Right hindlimb (tissue), 1 donor: Measurements from ENCODE around the gene LRRC4C.
A peak's percentile ranks its signal among the peaks of the same experiment; 100 is the strongest.

Experiments
- DNase-seq: peaks from one replicate; pipeline ENCODE4 v3.0.0-alpha.2; 2018

LRRC4C gene

DNA sequence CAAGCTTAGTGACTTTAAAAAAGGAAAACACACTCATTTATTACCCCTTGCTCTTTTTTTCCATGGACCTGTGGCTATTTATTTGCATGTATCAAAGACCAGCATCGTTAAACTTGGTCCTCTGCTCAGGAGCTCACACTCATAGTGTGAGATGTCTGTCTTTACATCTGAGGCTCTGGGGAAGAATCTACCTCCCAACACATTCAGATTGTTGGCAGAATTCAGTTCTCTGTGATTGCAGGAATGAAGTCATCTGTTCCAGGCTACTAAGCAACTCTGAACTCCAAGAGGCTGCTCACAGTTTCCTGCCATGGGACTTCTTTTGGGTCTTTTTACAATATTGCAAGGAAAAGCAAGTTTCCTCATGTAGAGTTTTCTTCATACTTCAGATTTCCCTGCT is 138.8 kb downstream of the LRRC4C start:
- peak; percentile 39 for DNase-seq

DNA sequence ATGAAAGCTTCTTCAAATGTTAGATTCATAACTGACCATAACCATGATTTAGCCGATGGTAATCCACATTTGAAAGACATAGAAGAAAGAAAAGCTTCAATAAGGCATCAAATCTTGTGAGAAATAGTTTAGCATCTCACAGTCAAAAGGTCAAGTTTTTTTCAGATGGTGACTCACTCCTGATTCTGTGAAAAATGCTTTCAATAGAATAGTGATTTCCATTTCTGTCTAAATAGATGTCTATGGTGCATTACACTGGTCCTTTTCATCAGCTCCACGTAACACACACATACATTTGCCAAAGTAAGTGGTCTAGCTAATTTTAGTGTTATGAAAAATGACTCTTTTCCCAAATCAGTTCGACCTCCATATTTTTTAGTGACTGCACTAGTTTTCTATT is 139.2 kb downstream of the LRRC4C start:
- DNase-seq = no peak

DNA sequence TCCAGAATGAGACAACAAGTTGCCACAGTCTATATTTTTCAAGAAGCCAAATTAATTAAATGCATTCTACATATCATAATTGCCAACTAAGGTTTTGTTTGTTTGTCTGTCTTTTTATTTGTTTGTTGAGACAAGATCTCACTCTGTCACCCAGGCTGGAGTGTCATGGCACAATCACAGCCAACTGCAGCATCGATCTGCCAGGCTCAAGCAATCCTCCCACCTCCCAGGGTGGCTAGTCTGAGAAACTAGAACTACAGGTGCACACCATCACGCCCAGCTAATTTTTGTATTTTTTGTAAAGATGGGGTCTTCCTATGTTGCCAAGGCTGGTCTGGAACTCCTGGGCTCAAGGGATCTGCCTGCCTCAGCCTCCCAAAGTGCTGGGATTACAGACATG is 140.0 kb downstream of the LRRC4C start:
- DNase-seq = no peak

DNA sequence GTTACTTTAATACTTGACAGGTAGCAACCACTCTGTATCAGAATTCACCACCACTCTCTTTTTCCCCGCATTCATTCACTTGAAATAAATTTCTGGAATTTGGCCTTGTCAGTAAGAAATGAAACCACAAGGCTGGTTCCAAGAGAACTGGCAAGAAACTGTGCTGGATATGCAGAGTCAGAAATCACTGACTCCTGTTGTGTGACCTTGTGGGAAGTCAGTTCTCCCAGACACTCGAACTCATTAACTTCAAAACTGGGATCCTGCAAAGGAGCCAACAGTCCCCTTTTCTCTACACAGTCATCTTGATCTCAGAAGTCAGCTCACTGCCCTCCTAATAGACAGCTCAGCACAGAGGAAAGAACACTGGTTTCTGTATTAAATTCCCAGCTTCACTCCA is 142.7 kb downstream of the LRRC4C start:
- DNase-seq = no peak

DNA sequence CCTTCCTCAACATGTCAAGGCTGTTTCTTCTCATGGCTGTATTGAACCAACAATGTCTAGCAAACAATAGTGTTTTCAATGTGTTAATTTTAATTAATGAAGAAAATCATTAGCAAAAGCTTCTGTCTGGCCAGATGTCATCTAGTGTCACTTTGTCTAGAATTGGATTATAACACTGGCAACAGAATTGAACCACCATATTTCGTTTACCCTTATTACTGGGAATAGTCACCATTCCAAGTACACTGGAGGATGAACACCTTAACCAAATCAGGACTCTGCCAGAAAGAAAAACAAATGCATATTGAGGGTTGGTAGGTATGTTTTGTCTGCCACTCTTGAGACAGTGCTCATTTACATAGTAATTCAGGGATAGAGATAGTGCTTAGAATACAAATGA is 146.2 kb downstream of the LRRC4C start:
- no peak for DNase-seq

DNA sequence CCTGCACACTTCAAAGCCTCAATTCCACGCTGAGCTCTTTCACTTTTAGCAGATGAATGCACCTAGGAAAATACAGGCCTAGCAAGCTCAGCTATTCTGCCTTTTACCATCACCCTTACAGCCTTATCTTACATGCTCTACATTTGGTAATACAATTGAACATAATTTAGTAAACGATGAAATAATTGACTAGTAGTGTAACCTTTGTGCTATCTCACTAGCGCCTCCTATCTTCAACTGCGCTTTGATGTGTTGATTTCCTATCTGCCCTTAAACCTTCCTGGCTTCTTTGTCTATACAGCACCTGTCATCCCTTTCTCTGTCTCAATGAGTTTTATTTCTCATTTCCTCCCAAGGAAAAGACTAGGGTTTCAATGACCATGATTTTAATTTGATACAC is 149.7 kb downstream of the LRRC4C start:
- DNase-seq = no peak

DNA sequence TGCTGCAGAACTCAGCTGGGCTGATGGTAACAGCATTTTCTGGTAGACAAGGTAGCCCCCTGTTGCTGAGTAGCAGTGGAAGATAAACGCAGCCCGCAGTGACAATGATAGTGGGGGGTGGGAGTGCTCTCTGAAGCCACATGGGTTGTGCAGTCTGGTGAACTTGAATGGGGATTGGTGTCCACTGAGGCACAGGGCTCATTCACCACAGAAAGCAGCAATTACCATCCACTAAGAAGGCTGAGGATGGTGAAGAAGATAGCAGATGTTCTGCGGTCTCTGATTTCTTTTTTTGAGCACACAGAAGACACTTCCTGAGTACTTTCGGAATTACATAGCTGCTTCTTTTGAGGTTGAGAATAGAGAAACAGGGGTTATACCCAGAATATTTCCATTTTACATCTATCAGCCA is 150.3 kb downstream of the LRRC4C start:
- DNase-seq = no peak

DNA sequence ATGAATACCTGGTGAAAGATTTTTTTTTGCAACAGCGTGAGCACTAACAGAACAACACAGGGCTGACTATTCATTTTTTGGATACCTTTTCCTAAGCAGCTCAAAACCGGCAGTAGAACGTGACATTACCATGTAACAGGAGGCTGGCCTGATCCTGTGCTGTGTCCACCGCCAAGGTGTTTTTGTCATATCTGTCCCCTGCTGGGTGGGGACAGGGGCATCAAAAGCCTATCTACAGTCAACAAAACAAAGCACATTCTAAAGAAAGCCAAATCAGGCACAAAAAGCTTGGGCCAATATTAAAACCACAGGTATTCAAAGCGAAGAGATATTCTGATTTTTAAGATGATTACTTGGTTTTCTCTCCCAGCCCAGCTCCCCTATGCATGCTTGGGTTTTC is 151.2 kb downstream of the LRRC4C start:
- no peak for DNase-seq

DNA sequence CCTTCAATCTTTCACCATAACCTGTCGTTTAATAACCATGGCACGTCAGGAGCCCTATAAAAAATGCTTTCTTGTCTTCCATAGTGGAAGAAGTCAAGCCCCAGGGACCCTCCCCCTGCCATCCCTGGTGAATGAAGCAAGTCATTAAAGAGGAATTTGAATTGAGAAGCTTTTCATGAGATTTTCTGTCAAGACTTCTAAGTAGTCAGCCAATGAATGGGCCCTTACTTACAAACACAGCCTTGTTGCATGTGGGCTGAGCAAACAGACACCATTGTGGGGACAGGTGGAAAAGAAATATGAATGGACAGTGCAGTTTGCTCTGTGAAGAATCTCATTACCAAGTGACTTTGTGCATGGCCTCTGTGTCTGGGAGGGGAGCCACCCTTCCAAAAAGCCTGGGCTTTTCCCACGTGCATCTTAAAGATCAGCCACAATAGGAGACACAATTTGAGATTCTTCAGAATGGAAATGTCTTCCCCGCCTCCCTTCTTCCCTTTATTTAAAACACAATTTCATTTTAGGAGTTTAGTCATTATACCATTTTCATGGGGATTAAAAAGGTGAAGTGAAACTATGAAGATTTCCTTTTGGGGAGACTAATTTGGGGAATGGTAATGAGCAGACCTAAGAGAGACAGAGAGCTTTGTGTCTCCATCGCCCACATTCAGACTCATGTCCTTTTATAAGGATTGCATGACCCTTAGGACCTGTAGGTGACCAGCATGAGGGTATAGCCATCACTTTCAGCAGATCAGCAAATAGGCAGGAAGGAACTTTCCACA is 152.0 kb downstream of the LRRC4C start:
- DNase-seq = no peak

DNA sequence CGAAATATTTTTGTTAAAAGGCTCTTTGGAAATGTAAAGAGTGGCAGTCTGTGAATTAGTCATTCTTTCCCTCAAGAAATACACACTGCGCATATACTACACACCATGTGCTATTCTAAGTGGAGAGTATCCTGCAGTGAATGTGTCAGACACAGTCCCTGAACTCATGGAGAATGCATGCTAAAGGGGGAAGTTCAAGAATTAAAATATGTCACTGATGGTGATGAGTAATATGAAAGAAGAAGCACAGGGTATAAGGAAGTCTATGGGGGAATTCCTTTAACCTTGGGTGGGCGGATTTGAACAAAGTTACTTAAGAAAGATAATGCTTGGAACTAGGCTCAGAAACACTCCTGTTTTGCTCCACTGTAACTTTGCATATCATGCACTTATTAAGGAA is 153.0 kb downstream of the LRRC4C start:
- DNase-seq = no peak

DNA sequence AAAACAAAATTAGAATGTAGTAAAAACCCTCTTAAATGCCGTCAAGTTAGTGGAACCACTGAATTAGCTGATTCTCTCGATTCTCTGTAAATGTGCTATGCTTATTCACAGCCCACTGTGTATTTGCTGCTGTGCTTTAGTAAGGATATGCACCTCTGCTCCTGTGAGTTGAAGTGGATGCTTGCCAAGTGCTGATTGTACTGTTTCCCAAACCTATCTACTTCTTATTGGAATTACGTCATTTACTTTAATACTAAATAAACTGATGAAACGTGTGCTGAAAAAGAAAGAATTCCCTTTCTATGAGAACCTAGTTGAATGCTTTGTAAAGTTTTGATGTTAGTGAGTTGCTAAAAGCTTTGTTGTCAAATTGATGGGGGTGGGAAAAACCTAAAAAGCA is 158.4 kb downstream of the LRRC4C start:
- DNase-seq = no peak

DNA sequence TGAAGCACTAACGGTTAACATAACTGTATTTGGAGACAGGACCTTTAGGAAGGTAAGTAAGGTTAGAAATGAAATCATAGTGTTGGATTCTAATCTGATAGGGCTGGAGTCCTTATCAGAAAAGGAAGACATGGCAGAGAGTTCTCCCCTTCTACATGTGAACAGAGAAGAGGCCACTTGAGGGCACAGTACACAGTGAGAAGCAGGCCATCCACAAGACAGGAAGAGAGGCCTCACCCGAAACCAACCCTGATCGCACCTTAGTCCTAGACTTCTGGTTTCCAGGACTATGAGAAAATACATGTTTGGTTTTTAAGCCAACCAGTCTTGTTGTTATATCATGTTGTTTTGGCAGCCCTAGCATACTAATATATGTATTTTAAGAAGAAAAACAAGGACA is 170.0 kb downstream of the LRRC4C start:
- DNase-seq = no peak

DNA sequence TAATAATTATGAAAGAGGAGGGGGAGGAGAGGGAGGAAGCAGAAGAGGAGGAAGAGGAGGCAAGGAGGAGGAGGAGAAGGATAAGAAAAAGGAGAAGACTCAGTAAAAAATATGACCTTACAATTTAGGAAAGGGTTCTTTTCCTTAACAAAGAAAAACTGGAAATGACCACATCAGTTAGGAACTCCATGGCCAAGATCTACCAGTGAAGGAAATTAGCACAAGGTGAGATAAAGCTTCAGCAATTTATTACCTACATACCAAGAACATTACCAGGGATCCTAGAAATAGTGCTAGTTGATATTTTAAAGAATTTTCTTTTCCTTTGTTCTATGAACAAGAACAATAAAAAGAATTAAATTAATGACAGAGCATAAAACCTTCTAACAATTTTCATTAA is 172.7 kb downstream of the LRRC4C start:
- no peak for DNase-seq

DNA sequence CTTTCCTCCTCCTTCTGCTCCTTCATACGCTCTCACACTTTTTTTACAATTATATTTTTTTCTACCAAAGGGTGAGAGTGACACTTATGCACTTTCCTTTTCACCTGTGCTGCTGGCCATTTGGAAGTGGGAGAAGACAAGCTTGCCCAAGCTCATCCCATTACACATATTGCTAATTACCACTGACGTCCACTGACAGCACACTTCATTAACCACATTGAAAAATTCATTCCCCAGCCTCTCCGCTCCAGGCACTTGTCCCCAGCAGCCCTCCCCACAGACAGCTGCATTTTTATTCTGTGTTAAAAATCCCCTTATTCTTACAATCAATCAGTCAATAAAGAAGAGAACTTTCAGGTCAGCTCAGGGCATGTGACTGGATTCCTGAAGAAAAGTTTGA is 175.1 kb downstream of the LRRC4C start:
- no peak for DNase-seq

DNA sequence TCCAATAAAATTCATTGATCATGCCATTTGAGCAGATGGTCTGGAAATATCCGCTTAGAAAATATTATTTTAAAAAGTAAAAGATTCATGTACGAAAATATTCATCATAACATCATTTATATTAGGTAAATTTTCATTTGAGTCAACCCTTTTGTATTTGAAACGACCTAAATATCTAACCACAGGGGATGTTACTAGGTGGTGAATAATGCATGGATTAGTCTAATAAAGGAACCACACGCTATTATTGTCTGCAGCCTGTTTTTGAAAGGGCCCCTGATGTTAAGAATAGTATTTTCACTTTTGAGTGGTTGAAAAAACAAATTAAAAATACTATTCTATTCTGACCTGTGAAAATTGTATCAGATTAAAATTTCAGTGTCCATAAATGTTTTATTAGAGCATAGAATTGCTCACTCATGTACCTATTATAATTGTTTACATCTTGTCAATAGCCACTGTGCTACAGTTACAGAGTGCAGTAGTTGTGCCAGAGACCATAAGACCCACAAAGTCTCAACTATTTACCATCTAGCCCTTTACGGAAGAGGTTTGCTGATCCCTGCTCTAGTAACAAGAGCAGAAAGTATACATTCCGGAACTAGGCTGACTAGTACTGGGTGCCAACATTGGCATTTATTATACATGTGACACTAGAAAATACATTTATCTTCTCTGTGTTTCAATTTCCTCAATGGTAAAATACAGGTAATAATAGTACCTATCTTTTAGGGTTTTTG is 176.1 kb downstream of the LRRC4C start:
- no peak for DNase-seq

DNA sequence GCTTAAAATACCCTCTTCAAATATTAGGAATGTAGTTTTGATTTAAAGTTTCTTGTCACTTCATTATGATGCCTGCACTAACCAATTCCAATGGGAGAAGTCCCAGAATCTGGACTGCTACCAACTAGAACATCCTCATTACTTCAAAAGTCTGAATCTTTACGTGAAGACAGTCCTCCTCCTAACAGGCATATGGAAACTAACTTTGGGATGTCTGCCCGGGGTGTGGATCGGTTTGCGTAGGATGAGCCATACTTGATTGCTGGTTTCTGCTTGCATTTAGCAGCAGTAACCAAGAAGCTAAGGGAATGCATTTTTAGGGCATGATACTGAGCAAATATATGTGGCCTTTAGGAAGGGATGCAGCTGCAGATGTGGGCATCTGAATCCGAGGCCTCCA is 177.1 kb downstream of the LRRC4C start:
- DNase-seq = peak; percentile 71

DNA sequence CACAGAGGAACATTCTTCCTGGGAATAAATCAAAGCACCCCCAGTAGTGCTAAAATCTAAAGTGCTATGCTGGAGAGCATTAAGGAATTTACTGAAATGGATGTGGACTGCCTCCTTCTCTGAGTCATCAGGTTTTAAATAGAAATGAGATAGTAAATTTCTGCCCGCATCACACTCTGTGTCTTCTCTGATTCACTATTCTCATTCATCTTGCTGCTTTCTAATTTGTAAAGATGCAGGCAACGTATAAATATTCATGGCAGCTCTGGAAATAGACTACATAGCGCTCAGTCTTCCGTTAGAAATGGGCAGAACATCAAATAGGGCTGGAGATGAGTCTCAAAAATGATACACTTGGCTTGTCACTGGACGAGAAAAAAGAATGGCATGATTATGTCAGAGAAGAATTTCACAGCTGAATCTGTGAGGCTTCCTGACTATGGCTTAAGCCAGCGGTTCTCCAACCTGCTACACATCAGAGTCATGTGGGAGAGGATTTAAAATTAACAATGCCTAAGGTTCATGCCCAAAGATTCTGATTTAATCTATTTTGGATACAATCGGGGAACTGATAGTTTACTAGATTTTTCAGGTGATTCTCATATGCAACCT is 178.2 kb downstream of the LRRC4C start:
- no peak for DNase-seq

DNA sequence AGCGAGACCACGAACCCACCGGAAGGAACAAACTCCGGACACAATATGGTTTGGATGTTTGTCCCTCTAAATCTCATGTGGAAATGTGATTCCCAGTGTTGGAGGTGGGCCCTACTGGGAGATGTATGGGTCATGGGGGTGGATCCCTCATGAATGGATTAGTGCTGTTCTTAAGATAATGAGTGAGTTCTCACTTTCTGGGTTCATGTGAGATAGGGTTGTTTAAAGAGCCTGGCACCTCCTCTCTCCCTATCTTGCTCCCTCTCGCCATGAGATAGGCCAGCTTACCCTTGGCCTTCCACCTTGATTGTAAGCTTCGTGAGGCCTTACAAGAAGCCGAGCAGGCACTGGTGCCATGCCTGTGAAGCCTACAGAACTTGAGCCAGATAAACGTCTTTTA is 184.6 kb downstream of the LRRC4C start:
- no peak for DNase-seq

DNA sequence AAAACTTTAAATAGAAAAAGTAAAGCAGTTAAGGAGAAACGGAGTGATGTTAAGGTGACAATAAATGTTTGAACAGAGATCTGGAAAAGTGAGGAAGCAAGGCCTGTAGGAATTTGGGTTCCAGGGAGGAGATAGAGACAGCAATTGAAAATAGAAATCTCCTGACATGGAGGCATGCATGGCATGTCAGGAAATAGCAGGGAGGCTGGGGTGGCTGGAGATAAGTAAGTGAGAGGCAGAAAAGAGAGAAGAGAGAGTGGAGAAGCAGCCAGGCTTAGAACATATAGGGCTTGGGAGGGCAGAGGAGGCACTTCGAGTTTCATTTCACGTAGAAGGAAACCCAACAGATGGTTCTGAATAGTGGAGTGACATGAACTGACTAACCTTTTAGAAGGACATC is 185.5 kb downstream of the LRRC4C start:
- no peak for DNase-seq

DNA sequence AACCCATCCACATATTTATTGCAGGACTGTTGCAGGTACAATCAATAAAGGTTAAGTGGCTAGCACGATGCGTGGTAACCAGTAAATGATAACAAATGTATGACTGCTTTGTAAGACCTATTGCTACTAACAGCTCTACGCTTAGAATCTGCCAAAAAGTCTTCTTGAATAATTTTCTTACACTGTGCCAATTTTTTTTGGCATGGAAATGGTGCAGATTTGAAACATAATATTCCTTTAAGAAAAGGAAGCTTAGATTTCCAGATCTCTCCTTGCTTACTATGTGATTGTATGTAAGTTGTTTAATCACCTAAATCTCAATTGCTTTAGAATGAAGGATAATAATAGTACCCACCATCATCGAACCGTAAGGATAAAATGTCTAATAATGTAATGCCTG is 192.0 kb downstream of the LRRC4C start:
- DNase-seq = no peak

DNA sequence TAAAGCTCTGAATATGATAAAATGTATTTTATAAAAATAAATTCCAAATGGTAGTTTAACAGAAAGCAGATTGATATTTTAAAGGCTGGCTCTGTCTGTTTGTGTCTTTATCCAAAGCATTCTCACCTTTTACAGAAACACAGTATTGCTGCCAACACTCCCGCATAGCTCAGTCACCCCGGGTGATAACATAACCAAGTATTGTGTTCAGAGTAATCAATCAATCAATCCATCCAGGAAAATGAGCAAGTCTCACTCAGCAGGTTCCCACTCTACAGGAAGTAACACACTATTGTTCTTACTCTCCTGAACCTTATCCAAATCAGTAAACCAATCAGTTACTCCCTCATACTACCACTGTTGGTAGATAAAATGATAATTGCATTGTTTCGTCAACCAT is 203.4 kb downstream of the LRRC4C start:
- no peak for DNase-seq

DNA sequence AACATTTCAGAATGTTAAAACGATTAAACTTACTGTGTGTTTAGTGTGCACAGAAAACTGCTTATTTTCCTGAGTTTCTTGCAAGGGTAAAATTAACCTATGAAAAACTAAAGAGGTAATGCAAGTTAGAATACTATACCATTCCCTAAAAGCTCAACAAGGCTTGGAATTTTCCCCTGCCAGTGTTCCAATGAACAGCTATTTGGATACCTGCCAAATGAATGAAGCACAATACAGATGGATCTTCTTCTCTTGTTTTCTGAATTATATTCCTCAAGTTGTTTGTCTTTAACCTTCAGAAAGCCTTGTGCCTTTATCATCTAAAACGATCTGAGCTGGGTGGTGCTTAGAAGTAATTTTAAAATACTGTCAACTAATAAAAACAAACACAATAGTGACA is 204.5 kb downstream of the LRRC4C start:
- DNase-seq = no peak

DNA sequence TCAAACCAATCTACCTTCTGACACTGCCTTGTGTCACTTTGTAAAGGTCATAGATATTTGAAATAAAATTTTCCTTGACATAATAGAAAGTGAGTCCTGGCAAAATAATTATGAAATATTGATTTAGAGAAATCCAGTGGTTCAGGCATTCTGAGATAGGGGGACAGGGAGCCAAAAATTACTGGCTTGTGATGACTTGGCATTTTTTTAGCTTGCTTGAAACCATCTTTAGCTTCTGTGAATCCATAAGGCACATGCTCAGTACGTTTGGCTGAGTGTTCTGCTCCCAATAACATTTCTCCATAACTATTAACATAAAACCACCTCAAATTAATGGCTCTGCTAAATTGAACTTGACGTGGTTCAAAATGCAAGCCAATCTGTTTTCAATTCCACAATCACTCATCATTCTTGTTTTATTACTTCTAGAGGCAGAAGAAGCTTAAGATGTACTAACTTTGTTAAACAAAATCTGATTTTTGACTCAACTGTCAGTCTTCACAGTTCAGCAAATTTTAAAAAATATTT is 209.0 kb downstream of the LRRC4C start:
- no peak for DNase-seq

DNA sequence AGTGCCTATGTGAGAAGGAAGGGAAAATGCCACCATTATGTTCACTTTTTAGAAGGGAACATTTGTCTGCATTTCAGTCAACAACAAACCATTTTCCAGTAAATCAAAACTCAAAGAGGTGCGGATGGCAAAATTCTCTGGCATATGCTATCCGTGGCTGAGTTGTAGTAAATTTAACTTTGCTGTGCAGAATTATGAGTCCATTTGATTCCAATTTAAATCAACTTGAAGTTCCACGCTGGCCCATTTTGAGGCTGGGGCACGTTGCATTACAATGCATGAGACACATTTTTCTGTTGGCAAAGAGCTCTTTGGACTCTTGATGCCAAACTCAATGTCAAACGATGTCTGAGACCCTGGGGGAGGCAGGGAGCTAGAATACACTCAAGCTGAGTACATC is 211.8 kb downstream of the LRRC4C start:
- DNase-seq = no peak
